ENCODE data around the gene FILIP1L.

FILIP1L gene

DNA sequence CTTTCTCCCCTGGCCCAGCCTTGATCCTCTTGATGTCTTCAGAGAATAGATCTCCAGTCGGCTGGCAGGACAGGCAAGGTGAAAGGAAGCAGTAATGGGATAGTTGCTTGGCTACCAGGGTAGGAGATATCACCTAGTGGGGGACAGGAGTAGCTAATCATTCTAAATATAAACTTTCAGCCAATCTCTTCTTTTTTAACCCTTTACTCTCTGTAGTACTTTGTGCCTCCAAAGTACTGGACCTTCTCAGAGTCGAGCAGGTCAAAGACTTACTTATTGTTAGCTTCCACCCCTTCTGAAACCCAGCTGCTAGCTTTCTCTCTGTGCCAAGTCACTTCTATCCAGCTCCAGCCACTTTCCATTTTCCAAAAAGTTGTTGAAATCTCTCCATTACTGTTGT, 43.4 kb upstream of the FILIP1L start:
- H3K4me1 ChIP-seq: peaks cover 7% of the 10 kb centered on the region
- no peak for DNase-seq
- no peak overlapping the region for H3K4me3 ChIP-seq (ENCODE audit: low read depth, low read length)
- TF ChIP-seq, protein P1, sequence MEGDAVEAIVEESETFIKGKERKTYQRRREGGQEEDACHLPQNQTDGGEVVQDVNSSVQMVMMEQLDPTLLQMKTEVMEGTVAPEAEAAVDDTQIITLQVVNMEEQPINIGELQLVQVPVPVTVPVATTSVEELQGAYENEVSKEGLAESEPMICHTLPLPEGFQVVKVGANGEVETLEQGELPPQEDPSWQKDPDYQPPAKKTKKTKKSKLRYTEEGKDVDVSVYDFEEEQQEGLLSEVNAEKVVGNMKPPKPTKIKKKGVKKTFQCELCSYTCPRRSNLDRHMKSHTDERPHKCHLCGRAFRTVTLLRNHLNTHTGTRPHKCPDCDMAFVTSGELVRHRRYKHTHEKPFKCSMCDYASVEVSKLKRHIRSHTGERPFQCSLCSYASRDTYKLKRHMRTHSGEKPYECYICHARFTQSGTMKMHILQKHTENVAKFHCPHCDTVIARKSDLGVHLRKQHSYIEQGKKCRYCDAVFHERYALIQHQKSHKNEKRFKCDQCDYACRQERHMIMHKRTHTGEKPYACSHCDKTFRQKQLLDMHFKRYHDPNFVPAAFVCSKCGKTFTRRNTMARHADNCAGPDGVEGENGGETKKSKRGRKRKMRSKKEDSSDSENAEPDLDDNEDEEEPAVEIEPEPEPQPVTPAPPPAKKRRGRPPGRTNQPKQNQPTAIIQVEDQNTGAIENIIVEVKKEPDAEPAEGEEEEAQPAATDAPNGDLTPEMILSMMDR (IDR thresholded peaks at IDR 0.05; ENCODE audit: low read depth, low read length): no peak
- H3K36me3 ChIP-seq: peaks cover 10% of the 10 kb centered on the region; the same call in 1 of the 2 replicates
- no peaks in the 10 kb centered on the region for H3K27me3 ChIP-seq
- H3K9me3 ChIP-seq: no peaks in the 10 kb centered on the region; the same call in 1 of the 2 replicates

DNA sequence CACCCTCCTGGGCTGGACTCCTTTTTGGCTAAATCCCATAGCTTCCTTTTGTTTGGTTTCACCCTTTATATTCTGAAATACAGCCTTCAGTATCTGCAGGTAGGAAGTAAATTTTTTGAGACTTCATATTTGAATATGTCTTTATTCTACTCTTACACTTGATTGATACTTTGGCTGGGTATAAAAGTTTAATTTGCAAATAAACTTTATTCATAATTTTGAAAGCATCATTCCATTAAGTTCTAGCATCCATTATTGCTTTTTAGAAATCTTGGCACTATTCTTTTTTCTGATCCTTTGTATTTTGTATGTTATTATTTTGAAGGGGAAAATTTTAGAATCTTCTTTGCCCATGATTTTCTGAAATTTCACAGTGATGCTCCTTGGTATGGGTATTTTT, 41.3 kb upstream of the FILIP1L start:
- no peak for DNase-seq
- peaks cover 10% of the 10 kb centered on the region; the same call in 1 of the 2 replicates for H3K36me3 ChIP-seq
- TF ChIP-seq, protein P1 (IDR thresholded peaks at IDR 0.05; ENCODE audit: low read depth, low read length): no peak
- H3K27me3 ChIP-seq: no peaks in the 10 kb centered on the region
- H3K9me3 ChIP-seq: no peaks in the 10 kb centered on the region; the same call in 1 of the 2 replicates
- H3K4me3 ChIP-seq (ENCODE audit: low read depth, low read length): no peak overlapping the region
- peaks cover 11% of the 10 kb centered on the region for H3K4me1 ChIP-seq

DNA sequence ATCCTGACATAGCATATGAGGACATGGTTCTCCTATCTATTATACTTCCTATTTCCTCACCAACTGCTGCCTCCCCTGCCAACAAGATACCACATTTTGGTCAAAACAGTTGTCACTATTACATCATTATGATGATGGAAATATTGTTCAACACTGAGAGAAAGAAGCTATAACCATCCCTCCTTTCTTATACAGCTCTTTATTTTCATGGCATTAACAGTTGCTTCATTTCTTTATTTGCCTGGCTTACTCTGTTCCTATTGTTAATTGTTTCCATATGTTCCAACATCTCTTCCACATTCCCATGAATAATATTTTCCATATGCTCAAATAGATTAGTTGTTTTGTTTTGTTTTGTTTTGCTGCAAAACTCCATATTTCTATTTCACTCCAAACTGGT, 40.8 kb upstream of the FILIP1L start:
- TF ChIP-seq, protein P1 (IDR thresholded peaks at IDR 0.05; ENCODE audit: low read depth, low read length): no peak
- Histone ChIP-seq H3K9me3 (no peaks in the 10 kb centered on the region; the same call in 1 of the 2 replicates), H3K4me1 (peaks cover 9% of the 10 kb centered on the region), H3K27me3 (no peaks in the 10 kb centered on the region), H3K36me3 (peaks cover 8% of the 10 kb centered on the region; the same call in 1 of the 2 replicates), H3K4me3 (ENCODE audit: low read depth, low read length) (no peak overlapping the region)
- DNase-seq: no peak

DNA sequence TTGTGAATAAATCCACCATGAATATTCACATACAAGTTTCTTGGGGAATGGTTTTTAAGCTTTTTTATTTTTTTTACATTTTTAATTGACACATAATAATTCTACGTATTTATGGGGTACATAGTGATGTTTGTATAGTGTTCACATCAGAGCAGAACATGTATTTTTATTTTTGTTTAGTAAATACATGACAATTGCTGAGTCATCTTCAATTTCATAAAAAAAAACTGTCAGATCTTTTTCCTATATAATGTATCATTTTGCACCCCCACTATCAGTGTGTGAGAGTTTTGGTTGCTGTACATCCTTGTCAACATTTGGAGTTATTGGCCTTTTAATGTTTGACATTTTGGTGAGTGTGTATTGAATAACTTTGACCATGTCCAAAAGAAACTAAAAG, 39.9 kb upstream of the FILIP1L start:
- no peak for DNase-seq

DNA sequence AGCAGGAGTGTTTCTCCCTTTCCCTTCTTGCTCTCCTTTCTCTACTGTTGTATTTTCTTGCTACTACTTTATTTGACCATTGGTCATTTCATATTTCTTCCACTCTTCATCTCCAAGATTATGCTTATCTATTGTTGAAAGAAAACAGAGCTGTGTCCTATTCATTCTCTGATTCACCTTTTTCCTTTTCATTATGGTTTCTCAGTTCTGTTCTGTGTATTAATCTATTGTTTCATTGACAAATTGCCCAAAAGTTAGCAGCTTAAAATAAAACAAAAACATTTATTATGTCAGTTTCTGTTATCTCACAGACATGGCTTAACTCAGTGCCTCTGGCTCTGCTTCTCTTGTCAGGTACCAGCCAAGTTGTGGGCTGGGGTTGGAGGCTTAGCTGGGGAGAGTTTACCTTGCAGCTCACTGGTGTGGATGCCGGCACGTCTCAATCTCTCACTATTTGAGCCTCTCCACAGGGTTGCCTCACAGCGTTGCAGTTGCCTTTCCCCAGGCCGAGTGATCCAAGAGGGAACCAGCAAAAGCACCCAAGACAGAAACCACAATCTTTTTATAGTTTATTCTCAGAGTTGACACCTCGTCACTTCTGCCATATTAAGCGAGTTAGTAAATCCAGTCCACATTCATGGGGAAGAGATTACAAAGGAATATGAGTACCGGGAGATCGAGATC, 36.9 kb upstream of the FILIP1L start:
- H3K4me1 ChIP-seq: peaks cover 10% of the 10 kb centered on the region
- TF ChIP-seq, protein P1 (IDR thresholded peaks at IDR 0.05; ENCODE audit: low read depth, low read length): no peak
- no peak for DNase-seq
- H3K9me3 ChIP-seq: no peaks in the 10 kb centered on the region
- no peaks in the 10 kb centered on the region for H3K27me3 ChIP-seq
- H3K4me3 ChIP-seq (ENCODE audit: low read depth, low read length): no peak overlapping the region
- peaks cover 15% of the 10 kb centered on the region for H3K36me3 ChIP-seq

More for the DNA sequence above, 39.9 kb upstream of the FILIP1L start:
- Histone ChIP-seq H3K36me3 (peaks cover 11% of the 10 kb centered on the region; the same call in 1 of the 2 replicates), H3K27me3 (no peaks in the 10 kb centered on the region), H3K4me3 (ENCODE audit: low read depth, low read length) (no peak overlapping the region), H3K9me3 (no peaks in the 10 kb centered on the region; the same call in 1 of the 2 replicates), H3K4me1 (peaks cover 8% of the 10 kb centered on the region)
- TF ChIP-seq, protein P1 (IDR thresholded peaks at IDR 0.05; ENCODE audit: low read depth, low read length): no peak

DNA sequence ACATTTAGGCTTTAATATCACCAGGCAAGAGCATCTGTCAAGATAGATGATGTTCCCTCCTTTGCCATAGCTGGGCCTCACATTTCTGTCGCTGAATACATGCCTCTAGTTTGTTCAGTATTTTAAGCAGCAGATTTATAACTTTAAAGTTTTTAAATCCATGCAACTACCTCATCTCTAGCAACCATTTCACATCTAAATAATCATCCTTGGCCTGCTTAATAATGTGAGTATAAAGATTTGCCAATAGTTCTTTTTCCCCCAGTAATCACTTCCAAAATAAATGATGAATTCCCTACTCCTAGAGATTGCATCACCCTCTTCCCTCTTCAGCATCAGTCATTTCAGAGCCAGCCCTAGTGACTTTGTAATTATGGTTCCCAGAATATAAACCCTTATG, 36.2 kb upstream of the FILIP1L start:
- TF ChIP-seq, protein P1 (IDR thresholded peaks at IDR 0.05; ENCODE audit: low read depth, low read length): no peak
- peaks cover 15% of the 10 kb centered on the region for H3K36me3 ChIP-seq

More for the DNA sequence above, 36.2 kb upstream of the FILIP1L start:
- Histone ChIP-seq H3K9me3 (no peaks in the 10 kb centered on the region), H3K4me1 (peaks cover 10% of the 10 kb centered on the region), H3K27me3 (no peaks in the 10 kb centered on the region), H3K4me3 (ENCODE audit: low read depth, low read length) (no peak overlapping the region)
- no peak for DNase-seq

All from BE2C (cell line).